HG02623 (cell line): ENCODE data around the gene AP1S1.

ENCODE experiments used
- ATAC-seq: cut with Tn5 transposase; IDR thresholded peaks from one replicate; pipeline ENCODE4 v1.9.1; 2021; ENCODE audit warnings: moderate library complexity; ENCODE audit not compliant: unreplicated experiment

AP1S1 gene

GRCh38 chr7:101169838-101170551 is 15.7 kb downstream of the AP1S1 start:
- ATAC-seq = no peak

DNA sequence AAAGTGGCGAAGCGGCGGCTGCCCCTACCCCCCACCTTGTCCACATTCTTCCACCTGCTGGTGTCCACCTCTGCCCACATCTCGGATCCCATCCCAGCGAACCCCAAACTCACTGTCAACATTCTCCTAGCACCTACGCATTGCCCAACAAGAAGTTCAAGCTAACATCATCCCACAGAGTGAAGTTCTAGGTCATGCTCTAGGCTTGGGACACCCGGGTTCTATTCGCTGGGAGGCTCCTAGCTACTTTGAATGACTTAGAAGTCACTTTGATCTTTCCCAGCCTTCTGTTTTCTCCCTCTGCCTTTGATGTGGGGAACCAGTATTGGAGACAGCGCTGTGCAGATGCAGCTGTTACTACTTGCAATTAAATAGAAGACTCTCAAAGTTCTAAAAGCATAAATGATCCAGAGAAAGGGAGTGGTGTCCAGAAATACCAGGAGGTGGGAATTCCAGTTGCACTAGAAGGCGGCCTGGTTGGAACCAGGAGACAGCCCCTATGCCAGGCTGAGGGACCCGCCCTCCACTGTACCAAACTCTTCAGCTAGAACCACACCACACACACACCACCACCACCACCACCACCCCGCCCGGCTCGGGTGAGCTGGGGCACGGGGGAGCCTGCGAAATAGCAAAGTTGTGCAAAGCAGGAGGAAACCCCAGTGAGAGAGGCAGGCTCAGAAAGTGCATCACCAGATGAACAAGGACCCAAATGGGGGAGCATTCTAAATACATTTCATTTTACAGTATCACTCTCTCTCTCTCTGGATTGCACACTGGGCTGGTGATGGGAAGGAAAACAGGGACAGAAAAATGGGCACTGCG is 16.6 kb downstream of the AP1S1 start:
- ATAC-seq = no peak

GRCh38 chr7:101171442-101171837 is 17.2 kb downstream of the AP1S1 start:
- ATAC-seq = no peak

DNA sequence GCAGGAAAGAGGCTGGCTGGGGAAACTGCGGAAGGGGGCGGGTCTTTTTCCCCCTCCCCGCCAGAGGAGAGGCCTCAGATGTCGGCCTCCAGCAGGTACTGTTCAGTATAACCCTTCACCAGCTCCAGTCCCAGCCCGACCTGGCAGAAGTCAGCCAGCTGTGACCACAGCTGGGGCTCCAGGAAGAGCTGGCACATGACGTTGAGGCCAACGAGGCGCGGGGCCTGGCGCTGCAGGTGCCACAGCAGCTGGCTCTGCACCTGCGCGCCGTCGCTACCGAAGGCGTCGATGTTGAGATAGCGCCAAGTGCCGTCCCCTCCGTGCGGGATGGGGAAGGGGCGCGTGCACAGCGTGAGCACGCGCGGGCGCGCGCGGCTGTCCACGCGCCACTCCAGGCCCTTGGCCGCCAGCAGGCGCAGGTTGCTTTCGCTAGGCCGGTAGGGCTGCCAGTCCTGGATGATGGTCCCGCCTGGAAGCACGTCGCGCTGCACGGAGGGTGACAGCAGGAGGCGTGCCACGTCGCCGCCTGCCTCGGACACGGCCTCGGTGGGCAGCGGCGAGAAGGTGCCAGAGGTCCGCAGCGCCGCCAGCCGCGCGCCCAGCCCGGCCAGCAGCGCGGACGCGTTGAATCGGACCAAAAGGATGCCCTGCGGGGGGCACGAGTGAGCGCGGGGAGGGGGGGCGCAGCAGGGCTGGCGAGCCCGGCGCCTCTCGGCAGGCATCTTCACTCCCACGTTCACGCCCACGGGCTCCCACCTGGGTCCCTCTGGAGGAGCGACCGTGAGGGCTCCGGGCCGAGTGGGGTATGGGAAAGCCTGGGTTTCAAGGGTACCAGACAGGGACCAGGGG is 18.0 kb downstream of the AP1S1 start:
- ATAC-seq = no peak

DNA sequence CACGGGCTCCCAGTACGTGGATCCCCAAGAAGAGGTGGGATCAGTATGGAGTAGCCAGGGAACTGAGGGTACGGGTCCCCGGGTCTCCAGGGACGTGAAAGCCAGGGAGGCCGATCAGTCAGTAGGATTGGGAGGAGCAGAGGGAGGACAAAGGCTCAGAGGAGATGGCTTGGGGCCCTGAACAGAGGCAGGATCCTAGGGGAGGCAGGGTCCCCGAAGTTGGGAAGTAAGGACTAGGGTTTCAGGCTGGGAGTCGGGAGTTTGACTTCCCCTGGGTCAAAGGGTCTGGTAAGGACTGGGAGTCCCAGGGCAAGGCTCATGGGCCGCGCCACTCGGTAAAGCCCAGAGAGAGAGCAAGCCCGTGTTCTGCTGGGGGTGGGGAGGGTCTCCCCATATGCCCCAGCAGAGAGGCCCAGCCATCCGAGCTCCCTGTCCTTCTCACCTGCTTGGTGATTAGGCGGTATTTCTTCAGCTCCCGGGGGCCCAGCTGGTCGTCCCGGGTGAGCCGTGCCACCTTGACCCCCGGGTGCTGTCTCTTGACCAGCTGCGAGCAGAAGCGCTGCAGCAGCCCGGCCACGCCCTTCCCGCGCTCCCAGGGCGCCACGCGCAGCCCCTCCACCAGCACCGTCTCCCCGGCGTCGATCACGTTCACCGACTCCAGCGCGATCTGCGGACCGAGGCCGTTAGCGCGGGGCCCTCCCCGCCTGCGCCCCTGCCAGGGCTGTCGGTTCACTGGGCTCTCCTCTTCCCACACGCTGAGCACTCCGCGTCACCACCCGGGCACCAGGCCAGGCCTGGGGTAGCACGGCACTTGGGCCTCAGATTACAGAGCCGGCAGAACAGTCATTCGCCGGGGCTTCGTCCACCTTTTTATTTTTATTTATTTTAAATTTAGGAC is 18.8 kb downstream of the AP1S1 start:
- no peak for ATAC-seq

GRCh38 chr7:101173752-101174244 is 19.5 kb downstream of the AP1S1 start:
- ATAC-seq = no peak

DNA sequence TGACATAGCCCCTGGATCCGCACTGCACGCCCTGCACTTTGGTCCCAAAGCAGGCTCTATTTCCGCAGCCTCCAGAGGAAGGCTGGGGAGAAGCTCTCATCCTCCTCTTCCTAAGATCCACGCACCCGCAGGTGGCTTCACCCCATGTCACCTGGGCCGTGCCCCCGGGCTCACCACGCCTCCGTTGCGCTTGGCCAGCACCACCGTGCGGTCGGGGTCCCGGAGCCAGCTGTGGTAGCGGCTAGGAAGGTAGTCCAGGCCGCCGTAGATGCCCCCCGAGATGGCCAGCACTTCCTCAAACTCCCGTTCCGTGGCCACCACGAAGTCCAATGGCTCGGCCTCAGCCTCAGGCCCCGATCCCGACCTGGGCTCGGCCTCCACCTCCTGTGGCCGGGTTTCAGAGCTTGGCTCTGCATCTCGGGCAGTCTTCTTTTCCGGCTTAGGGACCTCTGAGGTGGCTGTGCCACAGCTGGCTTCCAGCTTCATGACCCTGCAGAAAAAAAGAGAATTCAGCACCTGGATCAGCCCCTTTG is 20.1 kb downstream of the AP1S1 start:
- no peak for ATAC-seq

- ATAC-seq = no peak
Observed at GRCh38 chr7:101175664-101176063, 21.4 kb downstream of the AP1S1 start.

- no peak for ATAC-seq
Observed at GRCh38 chr7:101177644-101178043, 23.4 kb downstream of the AP1S1 start.

GRCh38 chr7:101179117-101179516 is 24.8 kb downstream of the AP1S1 start:
- ATAC-seq = no peak

DNA sequence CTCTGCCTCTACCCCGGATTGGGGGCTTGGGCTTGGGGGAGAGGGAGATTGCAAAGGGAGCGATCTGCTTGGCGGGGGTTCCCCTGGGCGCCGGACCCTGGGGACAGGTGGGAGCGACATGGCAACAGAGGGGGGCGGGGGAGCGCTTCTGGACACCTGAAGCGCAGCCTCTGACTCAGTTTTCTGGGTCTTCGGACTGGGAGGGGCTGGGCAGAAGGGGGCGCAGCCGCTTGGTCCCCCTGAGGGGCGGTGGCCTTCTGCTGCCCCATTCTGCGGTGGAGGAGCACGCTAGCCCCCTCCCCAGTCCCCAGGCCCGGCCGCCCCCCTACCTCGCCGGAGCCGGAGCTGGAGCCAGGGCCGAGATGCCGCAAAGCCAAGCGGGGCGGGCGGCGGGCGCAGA is 25.4 kb downstream of the AP1S1 start:
- no peak for ATAC-seq

- ATAC-seq = no peak
Observed at GRCh38 chr7:101180130-101180755, 26.0 kb downstream of the AP1S1 start, which contains the start of gene NAT16. Gene NAT16, minus strand, starts transcription at chr7:101180293. Its CDS starts 5,486 bp downstream, at chr7:101174807.

- no peak for ATAC-seq
Observed at GRCh38 chr7:101185258-101185839, 31.1 kb downstream of the AP1S1 start.

GRCh38 chr7:101186194-101186593 is 31.9 kb downstream of the AP1S1 start:
- ATAC-seq = no peak

DNA sequence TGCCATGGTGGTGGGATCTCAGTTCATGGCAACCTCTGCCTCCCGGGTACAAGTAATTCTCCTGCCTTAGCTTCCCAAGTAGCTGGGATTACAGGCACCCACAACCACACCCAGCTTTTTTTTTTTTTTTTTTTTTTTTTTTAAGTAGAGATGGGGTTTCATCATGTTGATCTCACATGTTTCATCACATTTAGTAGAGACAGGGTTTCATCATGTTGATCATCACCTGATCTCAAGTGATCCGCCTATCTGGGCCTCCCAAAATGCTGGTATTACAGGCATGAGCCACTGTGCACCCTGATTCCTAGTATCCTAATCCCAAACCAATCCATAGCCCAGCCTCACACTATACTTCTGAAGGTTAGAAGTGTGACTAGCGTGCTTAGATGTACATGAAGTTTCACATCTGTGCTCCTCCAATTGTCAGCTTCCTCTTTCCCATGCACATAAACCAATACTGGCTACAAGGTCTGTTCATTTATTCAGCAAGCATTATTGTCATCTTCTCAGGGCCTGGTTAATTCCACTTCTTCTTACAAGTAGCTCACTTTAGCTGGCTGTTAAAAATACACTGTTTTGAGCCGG is 32.7 kb downstream of the AP1S1 start:
- no peak for ATAC-seq

- no peak for ATAC-seq
Observed at GRCh38 chr7:101189109-101189508, 34.8 kb downstream of the AP1S1 start.

DNA sequence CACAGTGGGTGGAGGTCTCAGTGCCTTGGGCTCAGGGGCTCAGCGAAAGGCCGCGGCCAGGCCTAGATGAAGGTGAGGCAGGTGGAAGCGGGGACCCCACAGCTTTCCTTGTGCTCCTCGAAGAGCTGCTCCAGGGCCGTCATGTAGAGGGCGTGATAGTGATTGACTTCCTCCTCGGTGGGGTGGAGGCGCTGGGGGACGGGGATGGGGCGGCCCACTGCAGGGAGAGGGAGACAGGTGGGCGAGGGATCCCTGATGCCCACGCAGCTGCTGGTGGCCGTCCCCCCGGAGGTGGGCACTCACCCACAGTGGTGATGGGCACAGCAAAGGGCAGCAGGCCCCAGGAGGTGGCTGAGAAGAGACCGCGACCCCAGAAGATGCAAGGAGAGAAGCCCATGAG is 41.6 kb downstream of the AP1S1 start:
- ATAC-seq = no peak

GRCh38 chr7:101197991-101198390 is 43.7 kb downstream of the AP1S1 start:
- no peak for ATAC-seq

DNA sequence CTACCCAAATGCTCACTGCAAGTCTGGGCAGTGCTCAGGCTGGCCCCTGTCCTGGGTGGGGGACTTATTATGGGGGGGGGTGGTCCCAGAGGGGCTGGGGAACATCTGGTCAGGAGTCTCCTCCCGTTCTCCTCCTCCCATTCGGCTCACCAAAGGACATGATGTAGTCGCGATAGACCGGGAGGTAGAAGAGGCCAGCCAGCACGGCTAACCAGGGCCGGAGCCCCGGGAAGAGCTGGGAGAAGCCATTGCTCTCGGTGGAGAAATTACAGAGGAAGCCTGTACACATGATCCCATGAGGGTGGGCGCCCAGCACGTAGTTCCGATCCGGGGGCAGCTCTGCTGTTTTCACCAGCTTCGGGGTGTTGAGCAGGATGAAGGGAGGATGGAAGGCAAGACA is 44.2 kb downstream of the AP1S1 start:
- ATAC-seq = no peak
